Measurements from ENCODE around the gene ECE1.

Gene ECE1

GRCh38 chr1:21325731-21326387, 35.6 kb upstream of the ECE1 start:
- no peak for DNase-seq (ENCODE audit: extremely low read depth in 1 of 2, low read depth in 1 of 2)

- DNase-seq (ENCODE audit: extremely low read depth in 1 of 2, low read depth in 1 of 2) = no peak
Measured at GRCh38 chr1:21325231-21325718, 35.0 kb upstream of the ECE1 start.

GRCh38 chr1:21324368-21325141, 34.3 kb upstream of the ECE1 start:
- peak; percentile 34 to 47 for DNase-seq (ENCODE audit: extremely low read depth in 1 of 2, low read depth in 1 of 2)

- no peak for DNase-seq (ENCODE audit: extremely low read depth in 1 of 2, low read depth in 1 of 2)
Measured at GRCh38 chr1:21323091-21323490, 32.8 kb upstream of the ECE1 start.

GRCh38 chr1:21322681-21323016, 32.4 kb upstream of the ECE1 start:
- DNase-seq (ENCODE audit: extremely low read depth in 1 of 2, low read depth in 1 of 2) = no peak

GRCh38 chr1:21321963-21322680, 31.9 kb upstream of the ECE1 start:
- no peak for DNase-seq (ENCODE audit: extremely low read depth in 1 of 2, low read depth in 1 of 2)

- no peak for DNase-seq (ENCODE audit: extremely low read depth in 1 of 2, low read depth in 1 of 2)
Measured at GRCh38 chr1:21320410-21321108, 30.3 kb upstream of the ECE1 start.

GRCh38 chr1:21319447-21320407, 29.5 kb upstream of the ECE1 start:
- no peak for DNase-seq (ENCODE audit: extremely low read depth in 1 of 2, low read depth in 1 of 2)

- no peak for DNase-seq (ENCODE audit: extremely low read depth in 1 of 2, low read depth in 1 of 2)
Measured at GRCh38 chr1:21318714-21319159, 28.5 kb upstream of the ECE1 start.

GRCh38 chr1:21318057-21318713, 27.9 kb upstream of the ECE1 start:
- DNase-seq (ENCODE audit: extremely low read depth in 1 of 2, low read depth in 1 of 2) = no peak

GRCh38 chr1:21317690-21318043, 27.4 kb upstream of the ECE1 start:
- DNase-seq (ENCODE audit: extremely low read depth in 1 of 2, low read depth in 1 of 2) = no peak

- no peak for DNase-seq (ENCODE audit: extremely low read depth in 1 of 2, low read depth in 1 of 2)
Measured at GRCh38 chr1:21317035-21317689, 26.9 kb upstream of the ECE1 start.

- DNase-seq (ENCODE audit: extremely low read depth in 1 of 2, low read depth in 1 of 2) = no peak
Measured at GRCh38 chr1:21314743-21315396, 24.6 kb upstream of the ECE1 start.

GRCh38 chr1:21313886-21314721, 23.8 kb upstream of the ECE1 start:
- DNase-seq (ENCODE audit: extremely low read depth in 1 of 2, low read depth in 1 of 2) = no peak

GRCh38 chr1:21313203-21313885, 23.1 kb upstream of the ECE1 start:
- no peak for DNase-seq (ENCODE audit: extremely low read depth in 1 of 2, low read depth in 1 of 2)

- DNase-seq (ENCODE audit: extremely low read depth in 1 of 2, low read depth in 1 of 2) = no peak
Measured at GRCh38 chr1:21312407-21312992, 22.2 kb upstream of the ECE1 start.

GRCh38 chr1:21311016-21311415, 20.8 kb upstream of the ECE1 start:
- DNase-seq (ENCODE audit: extremely low read depth in 1 of 2, low read depth in 1 of 2) = no peak
